Measurements from ENCODE around the gene ZFHX3.

GRCh38 chr16:73096510-73096909 is 48.6 kb upstream of the ZFHX3 start:
- TF ChIP-seq, protein P1, sequence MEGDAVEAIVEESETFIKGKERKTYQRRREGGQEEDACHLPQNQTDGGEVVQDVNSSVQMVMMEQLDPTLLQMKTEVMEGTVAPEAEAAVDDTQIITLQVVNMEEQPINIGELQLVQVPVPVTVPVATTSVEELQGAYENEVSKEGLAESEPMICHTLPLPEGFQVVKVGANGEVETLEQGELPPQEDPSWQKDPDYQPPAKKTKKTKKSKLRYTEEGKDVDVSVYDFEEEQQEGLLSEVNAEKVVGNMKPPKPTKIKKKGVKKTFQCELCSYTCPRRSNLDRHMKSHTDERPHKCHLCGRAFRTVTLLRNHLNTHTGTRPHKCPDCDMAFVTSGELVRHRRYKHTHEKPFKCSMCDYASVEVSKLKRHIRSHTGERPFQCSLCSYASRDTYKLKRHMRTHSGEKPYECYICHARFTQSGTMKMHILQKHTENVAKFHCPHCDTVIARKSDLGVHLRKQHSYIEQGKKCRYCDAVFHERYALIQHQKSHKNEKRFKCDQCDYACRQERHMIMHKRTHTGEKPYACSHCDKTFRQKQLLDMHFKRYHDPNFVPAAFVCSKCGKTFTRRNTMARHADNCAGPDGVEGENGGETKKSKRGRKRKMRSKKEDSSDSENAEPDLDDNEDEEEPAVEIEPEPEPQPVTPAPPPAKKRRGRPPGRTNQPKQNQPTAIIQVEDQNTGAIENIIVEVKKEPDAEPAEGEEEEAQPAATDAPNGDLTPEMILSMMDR (conservative IDR thresholded peaks at IDR 0.05 in 1 of 2, IDR thresholded peaks at IDR 0.05 in 1 of 2; ENCODE audit: low read depth in 1 of 2, low read length in 2 of 2): no peak
- no peak for TF ChIP-seq EZH2 (IDR thresholded peaks at IDR 0.05; ENCODE audit: low read length, missing control alignments)

Data from fibroblast of lung (primary cell).